GM19463 (cell line): ENCODE data around the gene RAB12.
"Not testable (repeated sequence)": the region's sequence is repeated elsewhere in the genome, so short reads cannot be mapped to it uniquely, and the experiment has no call there.

Source experiments
- ATAC-seq: cut with Tn5 transposase; IDR thresholded peaks from one replicate; pipeline ENCODE4 v1.9.1; 2021; ENCODE audit warnings: mild to moderate bottlenecking, moderate library complexity; ENCODE audit not compliant: unreplicated experiment

The RAB12 gene

DNA sequence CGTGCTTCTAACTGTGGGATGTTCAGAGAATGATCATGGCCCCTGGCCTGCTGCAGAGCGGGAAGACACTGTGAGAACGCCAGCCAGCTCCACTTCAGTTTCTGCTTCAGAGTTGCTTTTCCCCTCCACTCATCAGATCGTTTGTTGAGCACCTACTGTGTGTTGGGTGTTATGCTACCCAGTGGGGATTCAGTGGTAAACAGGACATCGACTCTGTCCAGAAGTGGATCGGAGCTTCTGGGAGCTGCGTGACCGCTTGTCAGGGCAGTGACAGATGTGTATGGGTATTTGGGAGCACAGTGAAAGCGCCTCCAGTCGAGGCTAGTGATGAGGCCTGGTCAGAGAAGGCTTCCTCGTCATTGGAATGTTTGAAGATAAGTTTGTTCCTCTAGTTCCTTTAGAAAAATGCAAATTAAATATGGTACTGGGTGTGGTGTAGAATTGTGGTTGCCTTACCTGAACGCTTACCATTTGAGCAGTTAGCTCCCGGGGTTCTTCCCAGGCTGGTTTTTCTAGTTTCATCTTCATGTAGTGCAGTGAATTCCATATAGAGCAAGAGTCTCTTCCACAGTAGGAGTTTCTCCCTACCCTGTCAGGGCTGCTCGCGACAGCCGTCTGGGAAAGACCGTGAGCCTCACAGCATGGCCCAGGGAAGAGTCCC, 2.8 kb downstream of the RAB12 start:
- ATAC-seq: no peak

DNA sequence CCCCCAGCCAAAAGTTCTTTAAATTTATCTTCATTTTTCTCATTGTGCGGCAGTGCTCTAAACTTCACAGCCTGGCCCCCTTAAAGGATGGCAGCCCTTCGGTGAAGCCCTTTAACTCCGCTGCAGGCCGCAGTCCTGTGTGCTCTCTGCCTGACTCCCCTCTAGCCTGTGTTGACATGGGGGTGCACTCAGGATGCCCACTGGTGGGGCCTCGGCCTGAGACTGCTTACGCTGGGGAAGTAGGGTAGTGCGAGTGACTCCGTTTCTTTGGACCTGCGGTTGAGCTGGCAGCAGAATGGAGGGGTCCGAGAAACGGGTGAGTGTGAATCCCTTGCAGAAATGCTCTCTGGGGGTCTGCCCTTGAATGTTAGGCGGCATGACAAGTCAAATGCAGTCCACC, 5.6 kb downstream of the RAB12 start:
- no peak for ATAC-seq

DNA sequence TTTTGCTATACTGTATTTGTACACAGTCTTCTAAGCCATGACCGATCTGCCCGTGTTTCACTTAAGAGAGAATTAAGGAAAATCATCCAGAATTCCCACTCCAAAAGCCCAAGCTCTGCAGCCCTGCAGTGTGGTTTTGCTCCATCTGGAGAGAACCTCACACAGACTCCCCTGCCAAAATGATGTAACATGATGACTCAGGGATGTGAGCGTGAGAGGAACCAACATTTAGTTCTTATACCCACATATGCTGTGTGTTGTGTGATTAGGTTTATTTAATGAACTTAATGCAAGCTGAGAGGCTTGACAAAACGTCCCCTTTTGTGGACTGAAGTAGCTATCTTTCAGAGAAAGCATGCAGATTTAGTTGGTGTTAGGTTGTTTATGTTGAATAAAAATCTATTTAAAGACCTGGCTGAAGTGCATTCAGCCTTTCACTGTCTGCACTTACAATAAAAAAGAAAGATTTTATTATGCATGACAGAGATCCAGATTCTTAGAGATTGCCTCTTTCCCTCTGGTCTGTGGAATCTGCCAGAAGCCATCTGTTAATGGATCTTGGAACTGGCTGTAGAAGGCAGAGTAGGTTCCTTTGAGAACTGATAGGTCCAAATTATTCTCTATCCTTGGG, 6.3 kb downstream of the RAB12 start:
- no peak for ATAC-seq

DNA sequence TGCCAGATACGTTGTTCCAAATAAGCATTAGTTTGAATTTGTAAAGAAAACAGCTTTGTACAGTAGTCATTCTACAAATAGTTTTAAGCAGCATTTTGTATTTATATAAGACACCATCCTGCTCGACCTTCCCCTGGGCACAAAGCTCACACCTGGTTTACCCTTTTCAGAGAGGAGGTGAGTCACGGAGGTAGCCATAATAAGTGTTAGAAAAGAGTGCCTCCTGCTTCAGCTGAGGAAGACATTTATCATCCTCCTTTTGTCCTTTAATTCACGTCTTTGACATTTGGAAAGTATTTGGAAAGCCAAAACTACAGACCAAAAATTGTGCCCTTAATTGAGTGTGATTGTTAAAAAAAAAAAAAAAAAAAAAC, 6.8 kb downstream of the RAB12 start:
- ATAC-seq: no peak

DNA sequence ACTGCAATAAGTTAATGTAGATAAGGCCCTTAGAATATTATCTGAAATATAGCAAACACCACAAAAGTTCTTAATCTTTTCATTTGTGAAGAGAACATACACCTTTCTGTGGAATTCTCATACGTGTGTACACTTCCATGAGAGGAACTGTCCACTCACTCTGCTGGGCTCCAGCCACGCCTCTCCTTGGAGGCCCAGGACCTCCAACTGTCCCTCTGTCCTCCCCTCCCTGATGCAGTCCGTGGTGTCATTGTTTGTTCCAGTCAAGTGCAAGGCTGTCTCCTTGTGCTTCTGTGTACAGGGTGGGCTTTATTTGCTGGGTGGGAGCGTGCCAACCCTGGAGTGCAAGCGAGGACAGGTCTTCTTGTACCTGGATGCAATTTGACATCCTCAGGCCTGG, 8.7 kb downstream of the RAB12 start:
- ATAC-seq: no peak

DNA sequence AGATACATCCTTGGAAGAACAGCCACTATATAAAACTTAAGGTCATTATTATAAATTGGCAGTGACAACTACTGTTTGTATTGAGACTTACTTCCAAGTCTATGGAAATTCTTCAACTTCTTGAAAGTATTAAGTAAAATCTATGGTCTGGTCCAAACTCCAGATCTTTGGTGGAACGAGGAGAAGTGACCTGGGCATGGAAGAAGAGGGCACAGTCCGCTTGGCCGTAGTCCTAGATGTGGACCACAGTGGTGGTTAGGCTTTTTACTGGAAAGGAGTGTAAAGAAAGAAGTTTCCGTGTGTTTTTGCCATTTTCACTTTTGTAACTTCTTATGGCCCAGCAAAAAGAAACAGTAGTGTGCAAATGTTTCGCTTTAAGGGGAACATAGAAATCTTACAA, 9.8 kb downstream of the RAB12 start:
- no peak for ATAC-seq

DNA sequence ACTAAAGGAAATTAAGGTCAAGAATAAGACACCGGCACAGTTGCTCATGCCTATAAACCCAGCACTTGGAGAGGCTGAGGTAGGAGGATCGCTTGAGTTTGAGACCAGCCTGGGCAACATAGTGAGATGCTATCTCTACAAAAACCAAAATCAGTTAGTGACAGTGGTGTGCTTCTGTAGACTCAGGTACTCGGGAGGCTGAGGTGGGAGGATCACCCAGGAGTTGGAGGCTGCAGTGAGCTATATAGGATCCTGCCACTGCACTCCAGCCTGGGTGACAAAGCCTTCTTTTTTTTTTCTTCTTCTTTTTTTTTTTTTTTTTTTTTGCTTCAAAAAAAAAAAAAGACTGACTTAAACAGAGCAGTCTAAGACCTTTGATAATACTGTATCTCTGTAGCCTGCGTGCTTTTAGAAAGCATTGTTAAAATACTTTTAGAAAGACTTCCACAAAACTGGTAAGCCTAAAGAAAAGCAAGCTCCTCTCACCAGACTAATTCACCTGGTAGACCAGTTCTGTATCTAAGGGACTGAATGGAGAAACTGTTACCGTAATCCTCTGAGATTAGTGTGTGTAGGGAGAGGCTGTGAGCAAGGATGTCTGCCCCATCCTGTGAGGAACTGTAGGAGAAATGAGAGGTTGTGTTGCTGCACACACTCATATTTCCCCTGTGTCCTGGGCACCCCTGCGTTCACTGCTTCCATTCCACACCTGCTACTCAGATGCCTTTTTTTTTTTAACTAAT, 10.8 kb downstream of the RAB12 start:
- ATAC-seq: no peak

DNA sequence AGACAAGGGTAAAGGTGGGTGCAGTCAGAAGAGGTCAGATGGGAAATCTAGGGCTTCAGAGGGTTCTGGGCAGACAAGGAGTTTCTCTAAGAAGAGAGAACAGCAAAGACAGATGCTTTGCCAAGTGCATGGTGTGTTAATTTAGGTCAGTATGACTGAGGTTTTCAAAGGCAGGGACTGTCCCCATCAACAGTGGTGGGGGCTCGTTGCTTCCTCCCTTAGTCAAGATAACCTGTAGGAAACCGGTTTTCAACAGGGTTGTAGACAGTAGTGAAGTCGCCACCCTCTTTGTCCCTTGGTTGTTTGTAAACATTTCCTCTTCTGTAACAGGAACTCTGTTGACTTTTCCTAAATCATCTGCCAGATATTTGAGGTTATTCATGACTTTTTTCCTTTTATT, 11.6 kb downstream of the RAB12 start:
- ATAC-seq: no peak

DNA sequence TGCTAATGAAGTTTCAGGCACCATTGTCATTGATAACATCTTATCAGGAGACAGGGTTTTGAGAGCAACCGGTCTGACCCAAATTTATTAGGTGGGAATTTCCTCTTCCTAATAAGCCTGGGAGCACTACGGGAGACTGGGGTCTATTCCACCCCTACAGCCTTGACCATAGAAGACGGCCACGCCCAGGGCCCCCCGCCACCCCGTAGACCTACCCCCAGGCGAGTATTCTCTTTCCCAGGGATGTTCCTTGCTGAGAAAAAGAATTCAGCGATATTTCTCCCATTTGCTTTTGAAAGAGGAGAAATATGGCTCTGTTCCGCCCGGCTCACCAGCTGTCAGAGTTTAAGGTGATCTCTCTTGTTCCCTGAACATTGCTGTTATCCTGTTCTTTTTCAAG, 13.4 kb downstream of the RAB12 start:
- ATAC-seq: not testable (repeated sequence)

DNA sequence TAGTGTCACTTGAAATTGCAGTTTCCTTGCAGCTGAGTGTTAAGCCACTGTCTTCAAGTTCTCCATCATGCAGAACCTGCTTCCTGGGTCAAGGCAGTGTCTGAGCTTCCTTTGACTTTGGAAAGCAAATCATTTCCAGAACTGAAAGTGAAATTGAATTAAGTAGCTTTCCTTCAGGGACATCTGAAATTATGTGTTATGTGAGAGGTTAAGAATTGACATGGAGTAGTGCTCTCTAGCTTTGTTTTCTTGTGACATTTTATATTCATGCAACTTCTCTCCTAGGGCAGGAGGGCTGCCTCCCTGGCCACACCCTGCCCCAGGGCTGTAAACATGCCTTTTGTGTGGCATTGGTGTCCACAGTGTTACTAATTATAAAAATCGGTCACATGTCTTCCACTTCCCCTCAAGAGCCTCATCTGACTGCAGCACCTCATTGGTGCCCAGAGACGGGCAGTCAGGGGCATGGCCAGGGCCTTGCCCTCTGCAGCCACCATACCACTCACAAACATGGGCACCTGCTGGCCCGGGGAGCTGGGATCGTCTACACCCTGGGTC, 14.4 kb downstream of the RAB12 start:
- ATAC-seq: peak; percentile 77

DNA sequence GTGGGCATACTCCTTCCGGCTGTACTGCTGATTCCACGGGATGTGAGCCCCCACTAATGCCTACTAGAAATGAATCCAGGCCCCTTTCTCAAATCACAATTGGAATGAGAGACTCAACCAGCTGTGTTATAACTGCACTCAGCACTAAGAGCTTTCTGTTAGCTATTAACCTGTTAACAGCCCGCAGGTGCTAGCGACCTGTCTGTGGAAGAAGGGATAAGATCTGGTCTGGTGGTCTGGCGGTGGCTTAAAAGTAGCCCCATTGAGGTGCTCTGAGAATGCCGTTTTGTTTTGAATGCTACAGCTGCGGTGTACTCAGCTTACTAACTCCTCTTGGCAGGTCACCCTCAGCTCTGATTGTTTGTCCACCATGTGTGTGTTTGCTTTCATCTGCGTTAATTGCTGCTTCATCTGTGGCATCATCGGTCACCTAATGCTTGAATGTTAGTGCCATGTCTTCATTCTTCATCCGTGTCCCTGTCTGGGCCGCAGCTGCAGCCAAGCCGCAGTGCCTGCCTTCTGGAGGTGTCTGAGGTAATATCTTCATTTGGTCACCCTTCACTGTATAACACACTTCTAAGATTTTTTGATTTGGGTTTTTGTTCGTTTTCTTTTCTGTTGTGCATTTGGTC, 16.3 kb downstream of the RAB12 start:
- ATAC-seq: no peak

DNA sequence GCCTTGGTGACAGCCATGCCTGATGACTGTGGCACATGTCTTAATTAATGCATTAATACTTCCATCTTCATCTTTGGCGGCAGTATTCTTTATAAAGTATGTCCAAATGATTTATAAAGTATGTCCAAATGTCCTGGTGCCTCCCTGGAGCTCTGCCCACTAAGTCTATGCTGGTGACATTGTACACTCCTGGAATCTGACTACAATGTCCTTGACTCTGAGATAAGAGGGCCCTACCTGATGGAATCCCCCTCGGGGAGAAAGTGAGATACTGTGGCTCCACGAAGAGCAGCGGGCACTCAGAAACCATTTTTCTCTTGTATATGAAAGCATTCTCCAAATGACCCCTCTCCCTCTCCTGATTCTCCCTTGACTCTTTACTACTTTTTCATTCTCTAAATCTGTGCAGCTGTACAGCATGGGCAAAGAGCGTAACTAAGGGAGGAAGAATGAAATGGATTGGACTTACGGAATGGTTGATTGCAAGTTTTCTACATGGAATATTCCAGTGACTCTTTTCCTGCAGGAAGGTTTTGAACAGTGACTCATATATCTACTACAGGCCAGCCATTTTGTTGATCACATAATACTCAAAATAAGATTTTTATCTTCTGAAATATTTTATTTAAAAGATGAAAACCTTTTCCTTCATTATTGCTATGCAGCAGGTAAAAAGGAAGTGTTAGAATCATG, 17.3 kb downstream of the RAB12 start:
- ATAC-seq: no peak

DNA sequence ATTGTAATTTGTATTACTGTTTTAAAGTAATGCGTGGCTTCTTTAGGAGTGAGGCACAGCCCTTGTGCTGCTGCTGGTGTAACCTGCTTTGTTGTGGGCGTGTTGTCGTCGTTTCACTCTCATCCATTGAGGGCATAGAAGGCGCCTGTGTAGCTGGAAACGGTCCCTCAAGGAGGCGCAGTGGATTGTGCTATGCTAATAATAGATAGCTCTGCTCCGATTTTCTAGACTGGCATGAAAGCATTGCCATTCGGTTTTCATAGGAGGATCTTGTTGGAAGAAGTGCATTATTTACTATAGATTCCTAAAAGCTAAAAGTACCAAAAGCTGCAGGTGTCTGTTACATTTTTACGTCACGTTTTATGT, 17.9 kb downstream of the RAB12 start:
- no peak for ATAC-seq

DNA sequence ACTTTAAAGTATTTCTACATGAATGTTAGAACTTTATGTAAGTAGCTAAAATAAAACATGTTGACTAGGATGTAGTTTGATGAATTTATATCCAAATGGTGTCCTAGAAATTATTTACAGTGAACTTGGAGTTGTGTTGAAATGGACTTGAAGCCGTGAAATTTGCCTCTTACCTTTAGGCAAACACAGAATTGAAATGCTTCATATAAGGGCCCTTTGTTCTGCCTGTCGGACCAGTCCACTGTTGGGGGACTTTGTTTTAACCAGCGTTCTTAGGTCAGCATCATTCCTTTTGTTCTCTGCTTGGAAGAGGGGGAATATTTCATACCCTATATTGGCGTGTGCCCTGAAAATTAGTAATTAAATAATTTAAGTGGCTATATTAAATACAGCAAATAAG, 18.3 kb downstream of the RAB12 start:
- no peak for ATAC-seq

DNA sequence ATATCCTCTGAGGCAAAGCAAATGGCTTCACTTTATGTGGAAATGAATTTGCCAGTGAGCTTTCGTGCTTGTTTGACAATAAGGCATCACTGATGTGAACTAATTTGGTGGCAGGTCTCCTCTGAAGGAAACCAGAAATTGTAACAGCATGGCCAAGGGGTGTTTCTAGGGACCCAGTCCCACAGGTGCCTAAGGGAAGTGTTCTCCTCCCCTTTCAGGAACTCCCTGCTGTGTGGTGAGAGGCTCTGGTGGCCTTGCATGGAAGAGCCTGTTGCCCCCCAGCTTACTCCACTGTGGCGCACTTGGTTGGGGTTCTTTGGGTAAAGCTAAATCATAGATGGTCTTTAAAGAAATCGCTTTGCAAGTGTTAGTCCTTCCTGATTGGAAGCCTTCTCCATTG, 20.4 kb downstream of the RAB12 start:
- no peak for ATAC-seq

DNA sequence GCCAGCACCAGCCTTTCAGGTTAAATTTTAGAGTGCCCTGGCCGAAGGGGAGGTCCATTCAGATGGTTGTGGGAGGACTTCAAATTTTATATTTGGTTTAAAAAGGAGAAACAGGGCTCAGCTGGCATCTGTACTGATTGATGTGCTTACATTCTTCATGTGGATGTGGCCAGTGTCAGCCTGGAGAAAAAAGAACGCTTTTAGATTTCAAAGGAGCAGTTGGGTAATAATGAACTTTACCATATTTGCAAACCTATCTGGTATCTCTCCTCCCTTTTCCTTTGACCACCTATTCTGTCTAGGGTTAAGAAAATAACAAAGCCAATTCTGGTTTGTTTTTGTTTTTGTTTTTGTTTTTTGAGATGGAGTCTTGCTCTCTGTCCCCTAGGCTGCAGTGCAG, 21.3 kb downstream of the RAB12 start:
- ATAC-seq: no peak

DNA sequence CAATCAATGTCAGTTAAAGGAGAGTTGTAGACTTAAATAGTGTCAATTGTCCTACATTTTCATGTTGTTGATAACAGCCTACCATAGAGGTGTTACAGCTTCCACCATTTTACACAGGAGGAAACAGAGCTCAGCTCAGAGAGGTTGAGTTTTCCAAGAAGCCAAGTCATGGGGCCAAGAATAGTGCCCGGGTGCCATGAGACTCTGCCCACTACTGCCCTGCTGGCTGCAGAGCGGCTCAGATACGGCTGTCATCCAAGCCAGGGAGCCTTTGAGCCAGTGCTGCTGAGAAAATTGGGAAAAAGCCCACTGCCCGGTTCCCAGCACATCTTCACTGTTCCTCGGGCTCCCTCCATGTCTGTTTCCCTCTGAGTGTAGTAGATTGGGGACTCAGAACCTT, 22.0 kb downstream of the RAB12 start:
- ATAC-seq: no peak

DNA sequence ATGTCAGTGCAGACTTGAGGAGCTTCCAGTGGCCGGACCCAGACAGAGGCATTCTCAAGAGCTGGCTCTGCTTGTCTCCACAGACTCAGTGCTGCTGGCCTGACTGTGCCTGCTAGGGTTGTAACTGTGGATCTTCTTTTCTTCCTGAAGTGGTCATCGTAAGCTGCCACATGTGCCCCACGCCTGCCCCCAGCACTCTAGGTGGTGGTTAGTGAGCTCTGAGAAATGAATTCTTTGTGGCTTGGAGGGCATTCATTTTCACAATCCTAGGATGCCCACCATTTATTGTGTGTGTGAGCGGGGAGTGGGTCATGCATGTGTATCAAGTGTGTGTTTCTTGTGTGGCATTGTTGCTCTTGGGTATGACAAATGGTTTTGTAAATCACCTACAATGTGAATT, 23.1 kb downstream of the RAB12 start:
- no peak for ATAC-seq

DNA sequence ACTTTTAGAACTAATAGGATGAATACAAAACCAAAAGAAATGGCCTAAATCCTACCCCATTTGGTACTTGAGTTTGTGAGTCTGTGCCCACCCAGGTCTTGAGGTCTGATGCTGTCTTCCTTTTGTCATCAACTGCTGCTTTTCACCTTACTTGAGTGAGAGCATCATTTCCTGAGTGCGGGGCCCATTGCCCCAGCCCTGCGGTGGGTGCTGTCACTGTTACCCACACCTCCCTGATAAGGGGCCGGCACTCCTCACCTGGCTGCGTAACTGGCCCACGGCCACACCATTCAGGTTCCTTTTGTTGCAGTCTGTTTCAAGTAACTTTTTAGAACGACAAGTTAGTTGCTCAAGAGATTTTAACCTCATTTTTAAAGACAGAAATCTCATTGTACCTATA, 25.3 kb downstream of the RAB12 start:
- ATAC-seq: no peak

DNA sequence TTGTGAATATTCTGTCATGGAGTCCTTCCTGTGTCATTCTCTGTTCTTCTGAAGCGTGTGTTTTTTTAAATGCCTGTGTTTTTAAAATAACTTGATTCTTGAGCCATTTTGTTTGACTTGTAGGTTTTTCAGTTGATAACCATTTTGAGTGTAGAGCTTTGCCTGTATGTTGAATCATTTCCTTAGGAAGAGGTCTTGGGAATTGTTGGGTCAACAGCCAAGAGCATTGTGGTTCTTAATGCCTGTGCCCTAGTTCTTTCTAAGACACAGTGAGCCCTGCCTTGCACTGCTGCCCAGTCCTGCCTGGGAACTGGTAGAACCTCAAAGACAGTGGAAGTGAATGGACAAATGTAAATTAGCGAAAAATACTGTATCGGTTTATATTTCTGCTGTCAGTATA, 25.9 kb downstream of the RAB12 start:
- ATAC-seq: no peak

DNA sequence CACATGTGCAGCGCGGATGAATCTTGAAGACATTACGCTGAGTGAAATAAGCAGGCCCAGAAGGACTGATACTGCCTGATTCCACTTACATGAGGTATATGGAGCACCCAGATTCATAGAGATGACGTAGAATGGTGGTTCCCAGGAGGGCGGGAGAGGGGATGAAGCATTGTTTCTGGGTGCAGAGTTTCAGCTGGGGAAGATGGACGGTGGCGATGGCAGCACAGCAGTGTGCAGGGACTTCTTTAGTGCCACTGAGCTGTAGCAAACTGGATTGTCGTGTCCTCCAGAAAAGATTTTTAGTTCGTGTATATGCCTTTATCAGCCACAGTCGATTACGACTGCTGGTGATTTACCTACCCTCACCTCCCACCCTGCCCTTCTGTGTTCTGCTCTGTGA, 30.5 kb downstream of the RAB12 start:
- no peak for ATAC-seq
